Measurements from ENCODE around the gene HOXA3. TPM values are rescaled to one million over a fixed set of nuclear protein-coding genes. Genes with fewer than 3 reads are reported as not detected.

HOXA3 gene
- total and polyA plus RNA-seq, 2 of the 8 experiments (the other 6 are each of a cell fraction or from before 2014, with no cell fraction given): not detected

- CTCF ChIA-PET (ENCODE audit: partially characterized antibody): interaction anchor here (0.8 to 5.4 kb wide), 6 partner anchors 9 to 30 kb away, joined by 3 to 20 read pairs (median 4); partner anchors contain the start of genes HOXA11, HOXA5 and HOXA9
- no peak for TF ChIP-seq GTF2F1 (IDR thresholded peaks at IDR 0.05; ENCODE audit: borderline replicate concordance, low read depth, low read length)
- TF ChIP-seq POLR2AphosphoS5 (IDR thresholded peaks at IDR 0.05; ENCODE audit: low read depth, low read length): no peak
- TF ChIP-seq, protein P1, sequence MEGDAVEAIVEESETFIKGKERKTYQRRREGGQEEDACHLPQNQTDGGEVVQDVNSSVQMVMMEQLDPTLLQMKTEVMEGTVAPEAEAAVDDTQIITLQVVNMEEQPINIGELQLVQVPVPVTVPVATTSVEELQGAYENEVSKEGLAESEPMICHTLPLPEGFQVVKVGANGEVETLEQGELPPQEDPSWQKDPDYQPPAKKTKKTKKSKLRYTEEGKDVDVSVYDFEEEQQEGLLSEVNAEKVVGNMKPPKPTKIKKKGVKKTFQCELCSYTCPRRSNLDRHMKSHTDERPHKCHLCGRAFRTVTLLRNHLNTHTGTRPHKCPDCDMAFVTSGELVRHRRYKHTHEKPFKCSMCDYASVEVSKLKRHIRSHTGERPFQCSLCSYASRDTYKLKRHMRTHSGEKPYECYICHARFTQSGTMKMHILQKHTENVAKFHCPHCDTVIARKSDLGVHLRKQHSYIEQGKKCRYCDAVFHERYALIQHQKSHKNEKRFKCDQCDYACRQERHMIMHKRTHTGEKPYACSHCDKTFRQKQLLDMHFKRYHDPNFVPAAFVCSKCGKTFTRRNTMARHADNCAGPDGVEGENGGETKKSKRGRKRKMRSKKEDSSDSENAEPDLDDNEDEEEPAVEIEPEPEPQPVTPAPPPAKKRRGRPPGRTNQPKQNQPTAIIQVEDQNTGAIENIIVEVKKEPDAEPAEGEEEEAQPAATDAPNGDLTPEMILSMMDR (IDR thresholded peaks at IDR 0.05; ENCODE audit: control extremely low read depth in 1 of 3, insufficient read depth in 1 of 3, low read depth in 1 of 3, low read length in 3 of 3): no peak
Measured at GRCh38 chr7:27173956-27174873, 21.8 kb upstream of the HOXA3 start, which contains the start of gene HOXA10. Gene HOXA10 (minus strand): TSS chr7:27174320. CDS start chr7:27174306, 14 bp downstream.

More at GRCh38 chr7:27173956-27174873, 21.8 kb upstream of the HOXA3 start, which contains the start of gene HOXA10:
- Histone ChIP-seq H3K9ac (replicated peaks in 1 of 4; ENCODE audit: extremely low read depth in 1 of 4, low read depth in 3 of 4, low read length in 3 of 4) (no peak within 1 kb of the TSS), H2AK5ac (ENCODE audit: low read depth, low read length) (no peak within 1 kb of the TSS), H3K79me2 (ENCODE audit: control insufficient read depth in 1 of 2, insufficient read depth in 2 of 2, low read length in 2 of 2) (no peaks in the 10 kb centered on the region), H3K23me2 (ENCODE audit: low read depth, low read length) (no peaks in the 10 kb centered on the region; the same call in 1 of the 2 replicates), H3K14ac (ENCODE audit: insufficient read length) (no peak within 1 kb of the TSS), H3K36me3 (ENCODE audit: control insufficient read depth in 2 of 4, insufficient read depth in 4 of 4, low read length in 3 of 4) (peaks cover 0 to 18% (median 0%) of the 10 kb centered on the region in 4 experiments; a peak in 1 of 8 replicates), H3K23ac (ENCODE audit: insufficient read length) (no peak within 1 kb of the TSS), H3K9me3 (ENCODE audit: insufficient read depth in 2 of 2, low read depth in 1 of 2, low read length in 1 of 2) (no peaks in the 10 kb centered on the region; a peak in 1 of 4 replicates), H3K27me3 (replicated peaks in 1 of 4; ENCODE audit: control insufficient read depth in 3 of 4, extremely low read depth in 1 of 4, insufficient read depth in 3 of 4, low read length in 3 of 4) (peaks cover 95 to 100% (median 99%) of the 10 kb centered on the region in 4 experiments), H4K8ac (ENCODE audit: extremely low read depth, insufficient read depth, low read length) (peak within 1 kb of the TSS; percentile 62; the same call in 1 of the 2 replicates), H3K4me3 (ENCODE audit: extremely low read depth in 1 of 4, insufficient read depth in 2 of 4, low read depth in 3 of 4, low read length in 4 of 4) (peak within 1 kb of the TSS in 1 of 4 experiments; percentile 36; a peak in 2 of 8 replicates), H3K79me1 (ENCODE audit: low read depth, low read length) (no peaks in the 10 kb centered on the region), H3K18ac (ENCODE audit: extremely low read depth, low read length) (no peak within 1 kb of the TSS; the same call in 1 of the 2 replicates), H3K4me2 (ENCODE audit: insufficient read depth in 1 of 2, low read depth in 2 of 2, low read length in 2 of 2) (peak within 1 kb of the TSS; percentile 19 to 46; a peak in 3 of 4 replicates), H3K27ac (ENCODE audit: low read depth, low read length) (no peak within 1 kb of the TSS), H2BK15ac (ENCODE audit: low read length) (no peak within 1 kb of the TSS), H3K4me1 (replicated peaks in 1 of 4; ENCODE audit: control insufficient read depth in 3 of 4, insufficient read depth in 4 of 4, low read length in 3 of 4) (peaks cover 4 to 11% (median 5%) of the 10 kb centered on the region in 4 experiments; a peak in 5 of 7 replicates), H3K56ac (replicated peaks; ENCODE audit: insufficient read length, low read depth, low read length) (no peak within 1 kb of the TSS), H2BK120ac (replicated peaks; ENCODE audit: low read depth, low read length) (no peak within 1 kb of the TSS), H4K20me1 (replicated peaks in 1 of 2; ENCODE audit: control insufficient read depth in 1 of 2, insufficient read depth in 2 of 2, low read length in 2 of 2) (peaks cover 36 to 57% of the 10 kb centered on the region in 2 experiments), H3K4ac (replicated peaks; ENCODE audit: insufficient read length, low read depth, low read length) (no peak within 1 kb of the TSS), H4K91ac (replicated peaks; ENCODE audit: insufficient read length, low read length) (no peak within 1 kb of the TSS), H2BK5ac (ENCODE audit: low read depth, low read length) (no peak within 1 kb of the TSS), H4K5ac (ENCODE audit: insufficient read length, low read depth, low read length) (no peak within 1 kb of the TSS), H2BK20ac (ENCODE audit: low read length) (no peak within 1 kb of the TSS), H2BK12ac (ENCODE audit: low read depth, low read length) (no peak within 1 kb of the TSS), H2AFZ (ENCODE audit: low read length) (no peak within 1 kb of the TSS)
- POLR2A ChIA-PET (ENCODE audit: partially characterized antibody): no interaction called here
- WGBS, 2 experiments (ENCODE audit: extremely low coverage in 1 of 2, insufficient coverage in 1 of 2, insufficient read length in 1 of 2, insufficient replicate concordance in 2 of 2, low coverage in 1 of 2, low lambda C conversion rate in 2 of 2, missing lambda C conversion rate in 1 of 2): 10% methylated on average over 53 of the region's 82 CpGs; no CpG with 5 or more reads in 1 of the 2 experiments
- peak in 1 of 2 experiments; percentile 69 for DNase-seq (ENCODE audit: low read depth in 1 of 2, low spot score in 2 of 2)
- no peak for FAIRE-seq
